Caco-2 (cell line): ENCODE results near the gene KHDC1L. TPM values are rescaled to one million over a fixed set of nuclear protein-coding genes. Genes with fewer than 3 reads are reported as not detected.
A peak's percentile ranks its signal among the peaks of the same experiment; 100 is the strongest.
"Not testable (repeated sequence)": the region's sequence is repeated elsewhere in the genome, so short reads cannot be mapped to it uniquely, and the experiment has no call there.

Experiments used
- BruUV-seq: library from RNA; stranded (reverse); fragments of 400-500 nt; replicated peaks from 2 replicates; lab custom pipeline; 2021; lab: Mats Ljungman, UMichigan
- CTCF ChIA-PET: fragments of 300-600 bp; sonication (Branson Sonifier 250); formaldehyde crosslinking; loops from one replicate; lab custom pipeline; 2022; ENCODE audit warnings: antibody characterized with exemption; lab: Charles Lee
- POLR2A ChIA-PET: fragments of 300-600 bp; sonication (Branson Sonifier 250); formaldehyde crosslinking; loops from one replicate; lab custom pipeline; 2022; ENCODE audit warnings: antibody characterized with exemption; lab: Charles Lee
- DNase-seq, 2 experiments: peaks; one replicate each; pipeline versions ENCODE4 v3.0.0 to v3.0.0-alpha.2; 2020 to 2022
- H3K27me3 ChIP-seq: replicated peaks from 2 replicates; pipeline ENCODE4 v1.6.0; 2011; ENCODE audit warnings: low read length; ENCODE audit not compliant: control insufficient read depth, insufficient read depth
- H3K36me3 ChIP-seq: 2 replicates; pipeline ENCODE4 v1.5.1; 2011; ENCODE audit warnings: low read length; ENCODE audit not compliant: control insufficient read depth, insufficient read depth
- H3K4me1 ChIP-seq: fragments of 250-450 bp; sonication (Bioruptor Pico); 2 replicates; pipeline ENCODE4 v1.5.1; 2020; ENCODE audit warnings: mild to moderate bottlenecking
- H3K4me3 ChIP-seq: 2 replicates; pipeline ENCODE4 v1.5.1; 2011; ENCODE audit warnings: low read depth, mild to moderate bottlenecking, control low read depth, low read length
- H3K9me3 ChIP-seq: fragments of 250-450 bp; sonication (Bioruptor Pico); 2 replicates; pipeline ENCODE4 v1.5.1; 2020; ENCODE audit warnings: mild to moderate bottlenecking, moderate library complexity
- H3K27ac Mint-ChIP-seq: one replicate; pipeline ENCODE4 v1.8.0; 2022; ENCODE audit warnings: mixed read lengths; ENCODE audit not compliant: unreplicated experiment
- H3K27me3 Mint-ChIP-seq: one replicate; pipeline ENCODE4 v1.8.0; 2022; ENCODE audit warnings: mixed read lengths; ENCODE audit not compliant: insufficient read depth, unreplicated experiment
- H3K36me3 Mint-ChIP-seq: one replicate; pipeline ENCODE4 v1.8.0; 2022; ENCODE audit warnings: mild to moderate bottlenecking, mixed read lengths; ENCODE audit not compliant: insufficient read depth, unreplicated experiment
- H3K4me1 Mint-ChIP-seq: one replicate; pipeline ENCODE4 v1.8.0; 2022; ENCODE audit warnings: low read depth, mixed read lengths; ENCODE audit not compliant: unreplicated experiment
- H3K4me3 Mint-ChIP-seq: one replicate; pipeline ENCODE4 v1.8.0; 2022; ENCODE audit warnings: mild to moderate bottlenecking, moderate library complexity, mixed read lengths; ENCODE audit not compliant: unreplicated experiment
- H3K9me3 Mint-ChIP-seq: one replicate; pipeline ENCODE4 v1.8.0; 2022; ENCODE audit warnings: mixed read lengths; ENCODE audit not compliant: unreplicated experiment
- CTCF ChIP-seq, 2 experiments: fragments of 200-600 bp in 1 of 2; IDR thresholded peaks; 1 replicate in 1 of 2; 2 replicates in 1 of 2; pipeline versions ENCODE4 v1.5.1 to v1.8.0; 2011 to 2022; ENCODE audit warnings: antibody characterized with exemption in 1 of 2, control low read depth in 1 of 2, inconsistent platforms in 1 of 2, low read depth in 1 of 2, low read length in 1 of 2, mild to moderate bottlenecking in 1 of 2, moderate library complexity in 1 of 2; ENCODE audit not compliant: insufficient read depth in 1 of 2, severe bottlenecking in 1 of 2, unreplicated experiment in 1 of 2
- intact Hi-C: fragments of 100-400 bp; cut with micrococcal nuclease; formaldehyde crosslinking; loops from one replicate; pipeline ENCODE4 v1.10.0; 2022; ENCODE audit not compliant: unreplicated experiment
- total RNA-seq: library from RNA; stranded (reverse); gene quantifications from 2 replicates; pipeline ENCODE4 v1.2.3, GENCODE V29; 2022

KHDC1L gene
- total RNA-seq, 1 experiment from 2014 or later: not detected

GRCh38 chr6:73200735-73201134 lies 24.6 kb downstream of the KHDC1L start:
- no peak for TF ChIP-seq CTCF (IDR thresholded peaks at IDR 0.05; ENCODE audit: insufficient read depth in 1 of 2, low read depth in 1 of 2, low read length in 1 of 2, severe bottlenecking in 1 of 2, unreplicated experiment in 1 of 2)
- H3K36me3 ChIP-seq: no peaks in the 10 kb centered on the region
- H3K4me3 ChIP-seq: no peak overlapping the region
- intact Hi-C loops: no loop called here
- BruUV-seq: no TSS peak
- no peaks in the 10 kb centered on the region for H3K9me3 ChIP-seq
- H3K27me3 ChIP-seq: no peaks in the 10 kb centered on the region
- DNase-seq: no peak
- Mint-ChIP-seq H3K27ac (no peak overlapping the region), H3K36me3 (no peaks in the 10 kb centered on the region), H3K4me3 (peak overlapping the region; percentile 1), H3K27me3 (peaks cover 6% of the 10 kb centered on the region), H3K4me1 (peaks cover 6% of the 10 kb centered on the region), H3K9me3 (no peaks in the 10 kb centered on the region)
- CTCF ChIA-PET: no interaction called here
- no peaks in the 10 kb centered on the region for H3K4me1 ChIP-seq
- POLR2A ChIA-PET: interaction anchor here (0.6 kb wide), 1 partner anchor 310 kb away, joined by 15 read pairs; no protein-coding TSS in a partner anchor

- no peaks in the 10 kb centered on the region for H3K9me3 ChIP-seq
- intact Hi-C loops: no loop called here
- no peak for DNase-seq
- no peaks in the 10 kb centered on the region for H3K27me3 ChIP-seq
- no TSS peak for BruUV-seq
- Mint-ChIP-seq H3K4me3 (no peak overlapping the region), H3K9me3 (no peaks in the 10 kb centered on the region), H3K27me3 (peaks cover 6% of the 10 kb centered on the region), H3K36me3 (no peaks in the 10 kb centered on the region), H3K27ac (no peak overlapping the region), H3K4me1 (peaks cover 6% of the 10 kb centered on the region)
- no peaks in the 10 kb centered on the region for H3K4me1 ChIP-seq
- ChIA-PET CTCF (no interaction called here), POLR2A (no interaction called here)
- H3K4me3 ChIP-seq: no peak overlapping the region
- TF ChIP-seq CTCF (IDR thresholded peaks at IDR 0.05; ENCODE audit: insufficient read depth in 1 of 2, low read depth in 1 of 2, low read length in 1 of 2, severe bottlenecking in 1 of 2, unreplicated experiment in 1 of 2): no peak
- H3K36me3 ChIP-seq: no peaks in the 10 kb centered on the region
Observed at GRCh38 chr6:73200247-73200646, 25.0 kb downstream of the KHDC1L start.

GRCh38 chr6:73194744-73195143 lies 30.6 kb downstream of the KHDC1L start:
- TF ChIP-seq CTCF (IDR thresholded peaks at IDR 0.05; ENCODE audit: insufficient read depth in 1 of 2, low read depth in 1 of 2, low read length in 1 of 2, severe bottlenecking in 1 of 2, unreplicated experiment in 1 of 2): no peak
- H3K9me3 ChIP-seq: no peaks in the 10 kb centered on the region
- H3K36me3 Mint-ChIP-seq: no peaks in the 10 kb centered on the region
- no peak for DNase-seq
- BruUV-seq: no TSS peak
- H3K36me3 ChIP-seq: no peaks in the 10 kb centered on the region
- H3K27me3 Mint-ChIP-seq: peaks cover 12% of the 10 kb centered on the region
- no peaks in the 10 kb centered on the region for H3K27me3 ChIP-seq
- H3K4me3 Mint-ChIP-seq: no peak overlapping the region
- no peak overlapping the region for H3K27ac Mint-ChIP-seq
- no peaks in the 10 kb centered on the region for H3K9me3 Mint-ChIP-seq
- ChIA-PET CTCF (no interaction called here), POLR2A (no interaction called here)
- H3K4me3 ChIP-seq: no peak overlapping the region
- H3K4me1 Mint-ChIP-seq: no peaks in the 10 kb centered on the region
- intact Hi-C loops: no loop called here
- H3K4me1 ChIP-seq: no peaks in the 10 kb centered on the region

GRCh38 chr6:73193302-73193701 lies 32.0 kb downstream of the KHDC1L start:
- H3K27me3 Mint-ChIP-seq, H3K36me3 Mint-ChIP-seq, H3K4me3 ChIP-seq, H3K4me1 Mint-ChIP-seq, intact Hi-C loops, BruUV-seq, POLR2A ChIA-PET, H3K9me3 ChIP-seq, CTCF ChIA-PET, H3K27ac Mint-ChIP-seq, H3K9me3 Mint-ChIP-seq, H3K27me3 ChIP-seq, H3K4me3 Mint-ChIP-seq, H3K4me1 ChIP-seq, H3K36me3 ChIP-seq, DNase-seq: not testable (repeated sequence)
